DMS53 treated with DMSO at 0.1 percent for 48 hours (cell line): ENCODE measurements around the gene PAPOLG.
"Not testable (repeated sequence)": the region's sequence is repeated elsewhere in the genome, so short reads cannot be mapped to it uniquely, and the experiment has no call there.

Experiments used
- DNase-seq: peaks from one replicate; lab custom pipeline; 2025; ENCODE audit not compliant: unreplicated experiment; lab: John Stamatoyannopoulos, UW

PAPOLG gene

GRCh38 chr2:60771508-60771907, 15.4 kb downstream of the PAPOLG start:
- no peak for DNase-seq

- no peak for DNase-seq
These were observed 19.1 kb downstream of the PAPOLG start for GRCh38 chr2:60775048-60775639.

- DNase-seq, result no peak
These were observed 22.3 kb downstream of the PAPOLG start for GRCh38 chr2:60778352-60778751.

GRCh38 chr2:60779426-60779825, 23.4 kb downstream of the PAPOLG start:
- DNase-seq, result no peak

GRCh38 chr2:60780721-60781120, 24.7 kb downstream of the PAPOLG start:
- DNase-seq, result no peak

GRCh38 chr2:60793169-60793568, 37.1 kb downstream of the PAPOLG start:
- DNase-seq, result no peak

GRCh38 chr2:60794271-60794863, 38.3 kb downstream of the PAPOLG start:
- DNase-seq, result peak; percentile 23

- no peak for DNase-seq
These were observed 40.8 kb downstream of the PAPOLG start for GRCh38 chr2:60796573-60797509.

GRCh38 chr2:60804473-60804872, 48.4 kb downstream of the PAPOLG start:
- DNase-seq, result no peak

GRCh38 chr2:60806595-60806987, 50.5 kb downstream of the PAPOLG start:
- no peak for DNase-seq

GRCh38 chr2:60806988-60807681, 51.1 kb downstream of the PAPOLG start:
- no peak for DNase-seq

GRCh38 chr2:60808330-60808801, 52.3 kb downstream of the PAPOLG start:
- DNase-seq, result no peak

GRCh38 chr2:60811491-60812375, 55.7 kb downstream of the PAPOLG start:
- DNase-seq, result no peak

GRCh38 chr2:60817191-60817590, 61.1 kb downstream of the PAPOLG start:
- not testable (repeated sequence) for DNase-seq

- no peak for DNase-seq
These were observed 62.2 kb downstream of the PAPOLG start for GRCh38 chr2:60818272-60818671.

- no peak for DNase-seq
These were observed 63.2 kb downstream of the PAPOLG start for GRCh38 chr2:60819155-60819862.

- no peak for DNase-seq
These were observed 63.9 kb downstream of the PAPOLG start for GRCh38 chr2:60819936-60820335.

GRCh38 chr2:60820416-60821132, 64.5 kb downstream of the PAPOLG start:
- DNase-seq, result no peak

- DNase-seq, result no peak
These were observed 65.0 kb downstream of the PAPOLG start for GRCh38 chr2:60821133-60821469.
